B cell (primary cell): ENCODE data around the gene HHLA2. TPM values are rescaled to one million over a fixed set of nuclear protein-coding genes. Genes with fewer than 3 reads are reported as not detected.

Source experiments
- ATAC-seq: fragments of 200-7000 bp; cut with Tn5 transposase; one replicate; pipeline ENCODE4 v1.10.0; 2021; ENCODE audit warnings: low read depth, mild to moderate bottlenecking, moderate number of reproducible peaks, moderate library complexity
- CTCF ChIA-PET: fragments of 350-600 bp; sonication (Branson Sonifier 250); formaldehyde crosslinking; loops from one replicate; lab custom pipeline; 2021; ENCODE audit warnings: antibody characterized with exemption, inconsistent platforms; lab: Charles Lee
- POLR2A ChIA-PET: fragments of 350-600 bp; sonication (Branson Sonifier 250); formaldehyde crosslinking; loops from one replicate; lab custom pipeline; 2021; ENCODE audit warnings: antibody characterized with exemption; lab: Charles Lee
- DNase-seq: peaks from one replicate; pipeline ENCODE4 v3.0.0; 2013
- H2AFZ ChIP-seq: 2 replicates; pipeline ENCODE4 v1.6.1; 2012; ENCODE audit warnings: mild to moderate bottlenecking, low read depth, low read length; ENCODE audit not compliant: insufficient read depth, poor library complexity, severe bottlenecking
- H3K27ac ChIP-seq, 2 donors: 1 replicate in 1 of 2; 2 replicates in 1 of 2; pipeline ENCODE4 v1.5.1; 2012 to 2013; ENCODE audit warnings: low read length in 2 of 2, mild to moderate bottlenecking in 2 of 2, moderate library complexity in 1 of 2
- H3K27me3 ChIP-seq, 4 experiments: fragments of 200-600 bp in 1 of 4; sonication (generic) in 1 of 4; replicated peaks in 1 of 4; 1 replicate in 2 of 4; 2 replicates in 2 of 4; pipeline versions ENCODE4 v1.6.1 to v1.7.0; 2013 to 2016; ENCODE audit warnings: low read length in 3 of 4, mild to moderate bottlenecking in 2 of 4, mixed read lengths in 1 of 4, moderate library complexity in 1 of 4; ENCODE audit not compliant: insufficient read depth in 4 of 4, control insufficient read depth in 3 of 4; ENCODE audit errors: control extremely low read depth in 1 of 4
- H3K36me3 ChIP-seq, 2 experiments: replicated peaks in 1 of 2; 1 replicate in 1 of 2; 2 replicates in 1 of 2; pipeline versions ENCODE4 v1.6.1 to v1.7.1; 2013; ENCODE audit warnings: low read length in 1 of 2; ENCODE audit not compliant: insufficient read depth in 2 of 2, control insufficient read depth in 1 of 2; ENCODE audit errors: control extremely low read depth in 1 of 2, extremely low read depth in 1 of 2
- H3K4me1 ChIP-seq, 2 donors: fragments of 200-600 bp in 1 of 2; sonication (generic) in 1 of 2; 1 replicate in 1 of 2; 2 replicates in 1 of 2; pipeline versions ENCODE4 v1.5.1 to v1.6.1; 2013 to 2017; ENCODE audit warnings: low read length in 2 of 2; ENCODE audit not compliant: control insufficient read depth in 2 of 2, insufficient read depth in 2 of 2
- H3K4me2 ChIP-seq: replicated peaks from 2 replicates; pipeline ENCODE3; 2012; ENCODE audit warnings: mild to moderate bottlenecking, low read depth, low read length; ENCODE audit not compliant: poor library complexity, severe bottlenecking
- H3K4me3 ChIP-seq, 5 experiments: fragments of 200-600 bp in 1 of 5; sonication (generic) in 1 of 5; 1 replicate in 3 of 5; 2 replicates in 2 of 5; pipeline versions ENCODE4 v1.5.1 to v1.7.0; 2011 to 2016; ENCODE audit warnings: low read length in 4 of 5, mild to moderate bottlenecking in 4 of 5, low read depth in 2 of 5, control low read depth in 1 of 5, moderate library complexity in 1 of 5; ENCODE audit not compliant: insufficient read depth in 1 of 5; ENCODE audit errors: control extremely low read depth in 1 of 5, extremely low read depth in 1 of 5
- H3K79me2 ChIP-seq: fragments of 200-600 bp; sonication (generic); one replicate; pipeline ENCODE4 v1.6.0; 2016; ENCODE audit warnings: low read length; ENCODE audit not compliant: control insufficient read depth, insufficient read depth
- H3K9ac ChIP-seq: fragments of 200-600 bp; sonication (generic); 2 replicates; pipeline ENCODE4 v1.6.1; 2017; ENCODE audit warnings: mild to moderate bottlenecking, low read length, moderate library complexity
- H3K9me3 ChIP-seq, 3 donors: one replicate each; pipeline versions ENCODE4 v1.6.1 to v1.7.1; 2013; ENCODE audit warnings: low read length in 2 of 3; ENCODE audit not compliant: control insufficient read depth in 2 of 3, insufficient read depth in 1 of 3; ENCODE audit errors: control extremely low read depth in 1 of 3
- H4K20me1 ChIP-seq: 2 replicates; pipeline ENCODE4 v1.6.0; 2012; ENCODE audit warnings: mild to moderate bottlenecking, low read length; ENCODE audit not compliant: insufficient read depth, control insufficient read depth, poor library complexity, severe bottlenecking
- H3K27ac Mint-ChIP-seq: one replicate; pipeline ENCODE4 v1.8.0; 2021; ENCODE audit warnings: mixed read lengths
- H3K27me3 Mint-ChIP-seq: one replicate; pipeline ENCODE4 v1.8.0; 2021; ENCODE audit warnings: mixed read lengths
- H3K4me1 Mint-ChIP-seq: one replicate; pipeline ENCODE4 v1.8.0; 2021; ENCODE audit warnings: mixed read lengths
- H3K4me3 Mint-ChIP-seq: one replicate; pipeline ENCODE4 v1.8.0; 2021; ENCODE audit warnings: mixed read lengths
- H3K9me3 Mint-ChIP-seq: one replicate; pipeline ENCODE4 v1.8.0; 2022; ENCODE audit warnings: mixed read lengths; ENCODE audit not compliant: insufficient read depth
- CTCF ChIP-seq: fragments of 200-600 bp; IDR thresholded peaks from one replicate; pipeline ENCODE4 v1.8.0; 2022; ENCODE audit warnings: antibody characterized with exemption, mild to moderate bottlenecking
- EZH2 ChIP-seq: IDR thresholded peaks from 2 replicates; pipeline ENCODE4 v1.6.1; 2012; ENCODE audit warnings: borderline replicate concordance, low read depth, mild to moderate bottlenecking, moderate library complexity, low read length; ENCODE audit not compliant: insufficient read depth, poor library complexity, severe bottlenecking
- WGBS: methylation state at CpG from one replicate; pipeline ENCODE4 v1.1.5; 2013; ENCODE audit warnings: missing lambda C conversion rate; ENCODE audit not compliant: insufficient coverage; 5-methylcytosine and 5-hydroxymethylcytosine counted together
- intact Hi-C: fragments of 100-400 bp; cut with micrococcal nuclease; formaldehyde crosslinking; loops from one replicate; pipeline ENCODE4 v1.10.0; 2022
- polyA plus RNA-seq: library from polyadenylated mRNA; depleted of rRNA; stranded (reverse); fragments of >200 nt; gene quantifications from 2 replicates; pipeline ENCODE4 v1.2.3, GENCODE V29; 2012
- total RNA-seq, 2 donors: library from RNA; stranded (reverse); fragments of 120-200 nt in 1 of 2; gene quantifications; 1 replicate in 1 of 2; 2 replicates in 1 of 2; pipeline versions ENCODE4 v1.2.3 to v1.2.4, GENCODE V29; 2013 to 2022

Gene HHLA2
- total and polyA plus RNA-seq, 2 donors (not counting 1 experiment from before 2014, with no cell fraction given), result 0.84 TPM

- no peak for TF ChIP-seq EZH2
- TF ChIP-seq CTCF, result no peak
- peaks cover 0 to 1% (median 0%) of the 10 kb centered on the region in 3 donors for H3K9me3 ChIP-seq
- H4K20me1 ChIP-seq, result no peaks in the 10 kb centered on the region
- no peaks in the 10 kb centered on the region for H3K79me2 ChIP-seq
- ChIA-PET CTCF (interaction anchor here (0.7 kb wide), 1 partner anchor 380 kb away, joined by 4 read pairs; no protein-coding TSS in a partner anchor), POLR2A (no interaction called here)
- ATAC-seq (no peak), DNase-seq (no peak)
- Mint-ChIP-seq H3K9me3 (no peaks in the 10 kb centered on the region), H3K4me3 (no peak overlapping the region), H3K27me3 (no peaks in the 10 kb centered on the region), H3K4me1 (peaks cover 9% of the 10 kb centered on the region), H3K27ac (no peak overlapping the region)
- H3K36me3 ChIP-seq, result no peaks in the 10 kb centered on the region
- no peak overlapping the region for H3K4me2 ChIP-seq
- no CpG with 5 or more reads among the region's 1 CpG for WGBS
- no peak overlapping the region for H3K27ac ChIP-seq
- H2AFZ ChIP-seq, result no peak overlapping the region
- no peaks in the 10 kb centered on the region for H3K27me3 ChIP-seq
- intact Hi-C loops, result no loop called here
- peaks cover 8% of the 10 kb centered on the region in 2 donors for H3K4me1 ChIP-seq
- no peak overlapping the region for H3K4me3 ChIP-seq
- H3K9ac ChIP-seq, result no peak overlapping the region
Measured at GRCh38 chr3:108333961-108334360, 37.6 kb downstream of the HHLA2 start.

GRCh38 chr3:108334701-108335100 lies 38.4 kb downstream of the HHLA2 start:
- no peak overlapping the region for H3K4me3 Mint-ChIP-seq
- Histone ChIP-seq H3K4me1 (peaks cover 11 to 12% of the 10 kb centered on the region in 2 donors), H3K27me3 (no peaks in the 10 kb centered on the region), H3K79me2 (no peaks in the 10 kb centered on the region), H3K4me2 (no peak overlapping the region), H4K20me1 (no peaks in the 10 kb centered on the region), H3K9me3 (peaks cover 0 to 1% (median 0%) of the 10 kb centered on the region in 3 donors), H3K27ac (no peak overlapping the region), H2AFZ (no peak overlapping the region), H3K4me3 (no peak overlapping the region), H3K36me3 (no peaks in the 10 kb centered on the region), H3K9ac (no peak overlapping the region)
- POLR2A ChIA-PET, result no interaction called here
- DNase-seq (no peak), ATAC-seq (no peak)
- H3K27me3 Mint-ChIP-seq, result no peaks in the 10 kb centered on the region
- intact Hi-C loops, result no loop called here
- no peaks in the 10 kb centered on the region for H3K9me3 Mint-ChIP-seq
- CTCF ChIA-PET, result no interaction called here
- WGBS, result 100% methylated on average over 1 of the region's 1 CpG
- TF ChIP-seq EZH2 (no peak), CTCF (no peak)
- H3K27ac Mint-ChIP-seq, result no peak overlapping the region
- peaks cover 15% of the 10 kb centered on the region for H3K4me1 Mint-ChIP-seq
